ENCODE data around the gene PDE4D.

PDE4D gene

GRCh38 chr5:59446356-59446755 lies 447.2 kb downstream of the PDE4D start (continued):
- no peak for TF ChIP-seq TSHZ2 (CRISPR knock-in tag; IDR thresholded peaks at IDR 0.05)
- TF ChIP-seq RARB (CRISPR knock-in tag; IDR thresholded peaks at IDR 0.05) = no peak
- TF ChIP-seq ZNF70 (CRISPR knock-in tag; IDR thresholded peaks at IDR 0.05) = no peak
- no peak for TF ChIP-seq CSRNP3 (CRISPR knock-in tag; IDR thresholded peaks at IDR 0.05)
- TF ChIP-seq ISL1 (CRISPR knock-in tag; IDR thresholded peaks at IDR 0.05) = no peak
- TF ChIP-seq CSDC2 (CRISPR knock-in tag; IDR thresholded peaks at IDR 0.05) = no peak

GRCh38 chr5:59445741-59446140 lies 447.8 kb downstream of the PDE4D start:
- peak; percentile 63; the same call in 2 of the 3 replicates for ATAC-seq
- TF ChIP-seq PATZ1 (CRISPR knock-in tag; IDR thresholded peaks at IDR 0.05; ENCODE audit: borderline replicate concordance) = no peak
- TF ChIP-seq ZNF8 (CRISPR knock-in tag; IDR thresholded peaks at IDR 0.05) = no peak
- TF ChIP-seq OSR1 (CRISPR knock-in tag; IDR thresholded peaks at IDR 0.05) = no peak
- no peak for TF ChIP-seq GLIS3 (CRISPR knock-in tag; IDR thresholded peaks at IDR 0.05)
- TF ChIP-seq ISL1 (CRISPR knock-in tag; IDR thresholded peaks at IDR 0.05) = peak; percentile 41

GRCh38 chr5:59439303-59439702 lies 454.2 kb downstream of the PDE4D start:
- TF ChIP-seq ZNF565 (CRISPR knock-in tag; conservative IDR thresholded peaks at IDR 0.05; ENCODE audit: low read depth) (no peak), ARNTL (CRISPR knock-in tag; IDR thresholded peaks at IDR 0.05; ENCODE audit: borderline replicate concordance, low read depth) (no peak)
- ATAC-seq = no peak

- no peak for ATAC-seq
- no peak for TF ChIP-seq SNAI2 (CRISPR knock-in tag; IDR thresholded peaks at IDR 0.05)
- TF ChIP-seq OSR1 (CRISPR knock-in tag; IDR thresholded peaks at IDR 0.05) = no peak
- TF ChIP-seq RARB (CRISPR knock-in tag; IDR thresholded peaks at IDR 0.05) = no peak
- no peak for TF ChIP-seq ESRRG (CRISPR knock-in tag; IDR thresholded peaks at IDR 0.05)
- TF ChIP-seq TCF4 (CRISPR knock-in tag; IDR thresholded peaks at IDR 0.05; ENCODE audit: borderline replicate concordance) = no peak
- no peak for TF ChIP-seq ZFP30 (CRISPR knock-in tag; IDR thresholded peaks at IDR 0.05)
- no peak for TF ChIP-seq ZNF565 (CRISPR knock-in tag; conservative IDR thresholded peaks at IDR 0.05; ENCODE audit: low read depth)
- no peak for TF ChIP-seq ISL1 (CRISPR knock-in tag; IDR thresholded peaks at IDR 0.05)
- no peak for TF ChIP-seq TOX (CRISPR knock-in tag; IDR thresholded peaks at IDR 0.05; ENCODE audit: borderline replicate concordance)
- no peak for TF ChIP-seq POU6F1 (CRISPR knock-in tag; IDR thresholded peaks at IDR 0.05; ENCODE audit: borderline replicate concordance, low read depth)
These were observed 456.4 kb downstream of the PDE4D start for GRCh38 chr5:59437176-59437575.

GRCh38 chr5:59436364-59437148 lies 457.0 kb downstream of the PDE4D start:
- TF ChIP-seq ZNF70 (CRISPR knock-in tag; IDR thresholded peaks at IDR 0.05) = no peak
- TF ChIP-seq CREB5 (CRISPR knock-in tag; IDR thresholded peaks at IDR 0.05; ENCODE audit: low read depth) = no peak
- TF ChIP-seq CSRNP3 (CRISPR knock-in tag; IDR thresholded peaks at IDR 0.05) = no peak
- no peak for TF ChIP-seq ZNF8 (CRISPR knock-in tag; IDR thresholded peaks at IDR 0.05)
- no peak for ATAC-seq

Measured in SK-N-SH treated with all-trans-retinoic acid at 6 μM for 48 hours (cell line).